ENCODE measurements around the gene MC2R.

MC2R gene

DNA sequence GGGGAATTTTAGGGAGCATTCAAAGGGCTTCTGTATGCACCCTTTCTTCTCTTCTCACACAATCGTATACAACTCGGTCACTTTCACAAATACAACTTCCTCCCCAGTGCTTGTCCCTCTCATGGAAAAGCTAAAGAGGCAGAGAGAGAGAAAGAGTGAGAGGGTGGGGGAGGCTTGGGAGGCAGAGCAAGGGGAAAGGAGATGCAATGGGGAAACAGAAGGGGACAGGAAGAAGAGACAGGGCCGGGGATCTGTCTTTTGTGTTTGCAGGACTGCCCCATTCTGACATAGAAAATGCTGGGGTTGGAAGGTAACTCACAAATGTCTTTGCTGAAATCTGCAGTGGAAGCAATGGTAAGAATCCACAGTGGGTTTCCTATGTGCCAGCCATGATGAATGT is 2.1 kb upstream of the MC2R start:
- no peak overlapping the region for H3K27ac ChIP-seq (ENCODE audit: insufficient read depth, low read depth, low read length, poor library complexity, severe bottlenecking)
- no peak overlapping the region for H3K4me3 ChIP-seq (ENCODE audit: insufficient read depth, low read depth, low read length)
- H3K27me3 ChIP-seq (ENCODE audit: control insufficient read depth, insufficient read depth, low read length, poor library complexity, severe bottlenecking), result no peaks in the 10 kb centered on the region
- H3K9me3 ChIP-seq (ENCODE audit: control insufficient read depth, low read length), result no peaks in the 10 kb centered on the region
- H3K36me3 ChIP-seq (ENCODE audit: control insufficient read depth, insufficient read depth, low read length), result no peaks in the 10 kb centered on the region
- WGBS, 2 experiments, result 94 to 95% methylated on average over 1 to 2 of the region's 3 CpGs
- H3K4me1 ChIP-seq (ENCODE audit: control insufficient read depth, insufficient read depth, low read length), result no peaks in the 10 kb centered on the region

DNA sequence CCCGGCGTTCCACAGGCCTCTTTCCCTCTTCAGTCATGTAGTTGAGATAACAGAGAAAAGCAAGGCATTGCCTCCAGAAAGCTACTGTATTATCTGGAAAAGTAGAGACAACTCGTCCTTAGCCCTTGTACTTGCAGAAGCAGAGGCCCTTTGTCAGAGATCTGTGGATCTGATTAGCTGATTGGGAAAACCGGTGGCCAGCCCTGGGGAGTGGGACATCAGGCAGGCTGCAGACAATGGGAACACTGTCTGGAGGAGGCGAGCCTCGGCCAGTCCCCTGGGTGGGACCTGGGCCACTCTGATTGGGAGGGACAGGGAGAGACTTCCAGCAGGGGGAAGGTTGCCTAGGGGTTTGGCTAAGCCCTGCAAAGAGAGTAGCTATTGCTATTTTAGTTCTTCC is 1.2 kb upstream of the MC2R start:
- H3K4me3 ChIP-seq (ENCODE audit: insufficient read depth, low read depth, low read length), result no peak overlapping the region
- no peak overlapping the region for H3K27ac ChIP-seq (ENCODE audit: insufficient read depth, low read depth, low read length, poor library complexity, severe bottlenecking)
- no peaks in the 10 kb centered on the region for H3K27me3 ChIP-seq (ENCODE audit: control insufficient read depth, insufficient read depth, low read length, poor library complexity, severe bottlenecking)
- WGBS, 2 experiments, result 82% methylated on average over 6 of the region's 6 CpGs
- no peaks in the 10 kb centered on the region for H3K36me3 ChIP-seq (ENCODE audit: control insufficient read depth, insufficient read depth, low read length)
- H3K4me1 ChIP-seq (ENCODE audit: control insufficient read depth, insufficient read depth, low read length), result no peaks in the 10 kb centered on the region
- H3K9me3 ChIP-seq (ENCODE audit: control insufficient read depth, low read length), result no peaks in the 10 kb centered on the region

- no peaks in the 10 kb centered on the region for H3K36me3 ChIP-seq (ENCODE audit: control insufficient read depth, insufficient read depth, low read length)
- WGBS, 2 experiments, result 91 to 93% methylated on average over 7 of the region's 7 CpGs
- H3K27me3 ChIP-seq (ENCODE audit: control insufficient read depth, insufficient read depth, low read length, poor library complexity, severe bottlenecking), result no peaks in the 10 kb centered on the region
- H3K9me3 ChIP-seq (ENCODE audit: control insufficient read depth, low read length), result no peaks in the 10 kb centered on the region
- H3K4me1 ChIP-seq (ENCODE audit: control insufficient read depth, insufficient read depth, low read length), result no peaks in the 10 kb centered on the region
- no peak overlapping the region for H3K4me3 ChIP-seq (ENCODE audit: insufficient read depth, low read depth, low read length)
- H3K27ac ChIP-seq (ENCODE audit: insufficient read depth, low read depth, low read length, poor library complexity, severe bottlenecking), result no peak overlapping the region
These were observed 677 bp upstream of the MC2R start for GRCh38 chr18:13915995-13916431.

DNA sequence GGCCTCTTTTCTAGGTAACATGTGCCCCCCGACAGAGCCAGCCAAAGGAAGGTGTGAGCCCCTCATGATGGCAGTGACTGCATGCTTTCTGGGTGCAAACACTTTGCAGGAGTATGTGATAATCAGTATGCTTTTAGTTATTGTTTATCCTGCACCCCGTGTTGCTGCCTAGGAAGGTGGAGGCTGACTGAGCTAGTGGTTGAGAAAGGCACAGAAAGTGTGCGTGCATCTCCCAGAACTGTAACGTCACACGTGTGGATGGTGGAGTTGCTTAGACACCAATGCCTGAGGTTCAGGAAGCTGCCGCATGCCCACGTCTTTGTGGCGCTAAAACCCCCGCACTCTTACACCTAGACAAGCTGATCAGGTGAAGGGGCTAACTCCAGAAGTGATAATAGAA is 580 bp downstream of the MC2R start:
- H3K4me1 ChIP-seq (ENCODE audit: control insufficient read depth, insufficient read depth, low read length), result no peaks in the 10 kb centered on the region
- no peaks in the 10 kb centered on the region for H3K27me3 ChIP-seq (ENCODE audit: control insufficient read depth, insufficient read depth, low read length, poor library complexity, severe bottlenecking)
- 88 to 93% methylated on average over 9 of the region's 9 CpGs for WGBS, 2 experiments
- H3K4me3 ChIP-seq (ENCODE audit: insufficient read depth, low read depth, low read length), result no peak overlapping the region
- no peaks in the 10 kb centered on the region for H3K36me3 ChIP-seq (ENCODE audit: control insufficient read depth, insufficient read depth, low read length)
- no peak overlapping the region for H3K27ac ChIP-seq (ENCODE audit: insufficient read depth, low read depth, low read length, poor library complexity, severe bottlenecking)
- no peaks in the 10 kb centered on the region for H3K9me3 ChIP-seq (ENCODE audit: control insufficient read depth, low read length)

- Histone ChIP-seq H3K36me3 (ENCODE audit: control insufficient read depth, insufficient read depth, low read length) (no peaks in the 10 kb centered on the region), H3K27ac (ENCODE audit: insufficient read depth, low read depth, low read length, poor library complexity, severe bottlenecking) (no peak overlapping the region), H3K9me3 (ENCODE audit: control insufficient read depth, low read length) (no peaks in the 10 kb centered on the region), H3K4me1 (ENCODE audit: control insufficient read depth, insufficient read depth, low read length) (no peaks in the 10 kb centered on the region), H3K4me3 (ENCODE audit: insufficient read depth, low read depth, low read length) (no peak overlapping the region), H3K27me3 (ENCODE audit: control insufficient read depth, insufficient read depth, low read length, poor library complexity, severe bottlenecking) (no peaks in the 10 kb centered on the region)
- WGBS, 2 experiments, result 97% methylated on average over 10 of the region's 10 CpGs
These were observed 1.2 kb downstream of the MC2R start for GRCh38 chr18:13914170-13914569.

DNA sequence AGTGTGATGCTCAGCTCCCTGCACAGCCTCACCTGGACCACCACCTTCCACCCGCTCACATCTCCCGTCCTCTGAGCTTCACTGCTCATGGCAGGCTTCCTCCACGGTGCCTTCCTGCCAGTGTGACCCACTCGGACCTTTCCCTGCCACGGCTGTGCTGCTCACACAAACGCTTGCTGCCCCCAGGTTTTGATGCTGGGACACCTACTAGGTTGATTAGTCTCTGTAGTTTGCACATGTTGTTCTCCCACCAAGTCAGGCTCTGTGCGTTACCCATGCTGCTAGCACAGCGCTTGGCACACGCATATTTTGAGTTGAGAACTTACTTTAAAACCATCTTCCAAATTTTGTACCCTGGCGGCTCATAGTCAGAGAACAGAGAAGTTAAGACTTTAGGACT is 2.1 kb downstream of the MC2R start:
- 84 to 86% methylated on average over 10 of the region's 10 CpGs for WGBS, 2 experiments
- Histone ChIP-seq H3K27me3 (ENCODE audit: control insufficient read depth, insufficient read depth, low read length, poor library complexity, severe bottlenecking) (no peaks in the 10 kb centered on the region), H3K4me1 (ENCODE audit: control insufficient read depth, insufficient read depth, low read length) (no peaks in the 10 kb centered on the region), H3K36me3 (ENCODE audit: control insufficient read depth, insufficient read depth, low read length) (no peaks in the 10 kb centered on the region), H3K9me3 (ENCODE audit: control insufficient read depth, low read length) (no peaks in the 10 kb centered on the region), H3K4me3 (ENCODE audit: insufficient read depth, low read depth, low read length) (no peak overlapping the region), H3K27ac (ENCODE audit: insufficient read depth, low read depth, low read length, poor library complexity, severe bottlenecking) (no peak overlapping the region)

- no peaks in the 10 kb centered on the region for H3K9me3 ChIP-seq (ENCODE audit: control insufficient read depth, low read length)
- H3K4me3 ChIP-seq (ENCODE audit: insufficient read depth, low read depth, low read length), result no peak overlapping the region
- no peaks in the 10 kb centered on the region for H3K4me1 ChIP-seq (ENCODE audit: control insufficient read depth, insufficient read depth, low read length)
- H3K27me3 ChIP-seq (ENCODE audit: control insufficient read depth, insufficient read depth, low read length, poor library complexity, severe bottlenecking), result no peaks in the 10 kb centered on the region
- WGBS, 2 experiments, result 89 to 93% methylated on average over 9 of the region's 9 CpGs
- H3K36me3 ChIP-seq (ENCODE audit: control insufficient read depth, insufficient read depth, low read length), result no peaks in the 10 kb centered on the region
- no peak overlapping the region for H3K27ac ChIP-seq (ENCODE audit: insufficient read depth, low read depth, low read length, poor library complexity, severe bottlenecking)
These were observed 2.7 kb downstream of the MC2R start for GRCh38 chr18:13912601-13913000.

DNA sequence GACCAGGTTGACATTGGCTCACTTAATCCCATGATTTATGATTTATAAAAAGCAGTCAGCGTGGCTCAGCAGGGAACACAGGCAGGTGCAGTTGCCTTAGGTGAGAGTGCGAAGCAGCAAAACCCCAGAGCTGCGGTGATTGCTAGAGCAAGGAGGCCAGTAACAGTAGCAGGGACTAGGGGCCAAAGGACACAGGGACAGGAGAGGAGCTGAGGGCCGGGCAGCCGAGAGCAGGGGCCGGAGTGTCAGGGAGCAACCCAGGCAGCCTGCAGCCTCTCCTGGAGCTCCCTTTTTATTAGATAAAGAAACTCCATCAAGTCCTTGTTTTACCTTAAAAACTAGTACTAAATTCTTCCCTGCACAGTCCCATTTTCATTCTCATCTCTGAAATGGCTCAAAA is 4.3 kb downstream of the MC2R start:
- H3K27ac ChIP-seq (ENCODE audit: insufficient read depth, low read depth, low read length, poor library complexity, severe bottlenecking), result no peak overlapping the region
- no peaks in the 10 kb centered on the region for H3K9me3 ChIP-seq (ENCODE audit: control insufficient read depth, low read length)
- no peak overlapping the region for H3K4me3 ChIP-seq (ENCODE audit: insufficient read depth, low read depth, low read length)
- H3K4me1 ChIP-seq (ENCODE audit: control insufficient read depth, insufficient read depth, low read length), result no peaks in the 10 kb centered on the region
- 84 to 85% methylated on average over 6 of the region's 6 CpGs for WGBS, 2 experiments
- no peaks in the 10 kb centered on the region for H3K36me3 ChIP-seq (ENCODE audit: control insufficient read depth, insufficient read depth, low read length)
- H3K27me3 ChIP-seq (ENCODE audit: control insufficient read depth, insufficient read depth, low read length, poor library complexity, severe bottlenecking), result no peaks in the 10 kb centered on the region

DNA sequence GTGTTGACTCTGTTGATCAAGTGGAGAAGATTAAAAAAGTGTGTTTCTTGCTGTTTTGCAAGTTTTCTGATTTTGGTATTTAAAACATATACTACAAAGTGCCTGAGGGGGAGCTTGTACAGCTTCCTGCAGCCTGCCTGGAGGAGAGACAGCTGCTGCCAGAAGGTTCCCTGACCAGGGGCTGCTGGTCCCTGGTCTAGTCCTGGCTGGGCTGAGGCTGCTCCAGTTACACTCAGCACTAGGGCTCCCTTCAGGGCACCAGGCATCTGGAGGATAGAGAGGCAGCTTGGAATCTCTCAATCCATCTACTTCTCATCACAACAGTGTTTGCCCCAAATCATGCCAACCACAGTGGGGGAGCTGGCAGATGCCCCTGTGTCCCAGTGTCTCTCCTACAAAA is 4.8 kb downstream of the MC2R start:
- Histone ChIP-seq H3K27me3 (ENCODE audit: control insufficient read depth, insufficient read depth, low read length, poor library complexity, severe bottlenecking) (no peaks in the 10 kb centered on the region), H3K4me3 (ENCODE audit: insufficient read depth, low read depth, low read length) (no peak overlapping the region), H3K36me3 (ENCODE audit: control insufficient read depth, insufficient read depth, low read length) (no peaks in the 10 kb centered on the region), H3K9me3 (ENCODE audit: control insufficient read depth, low read length) (no peaks in the 10 kb centered on the region), H3K4me1 (ENCODE audit: control insufficient read depth, insufficient read depth, low read length) (no peaks in the 10 kb centered on the region), H3K27ac (ENCODE audit: insufficient read depth, low read depth, low read length, poor library complexity, severe bottlenecking) (no peak overlapping the region)

- Histone ChIP-seq H3K27ac (ENCODE audit: insufficient read depth, low read depth, low read length, poor library complexity, severe bottlenecking) (no peak overlapping the region), H3K9me3 (ENCODE audit: control insufficient read depth, low read length) (no peaks in the 10 kb centered on the region), H3K4me1 (ENCODE audit: control insufficient read depth, insufficient read depth, low read length) (no peaks in the 10 kb centered on the region), H3K27me3 (ENCODE audit: control insufficient read depth, insufficient read depth, low read length, poor library complexity, severe bottlenecking) (no peaks in the 10 kb centered on the region), H3K4me3 (ENCODE audit: insufficient read depth, low read depth, low read length) (no peak overlapping the region), H3K36me3 (ENCODE audit: control insufficient read depth, insufficient read depth, low read length) (no peaks in the 10 kb centered on the region)
- WGBS, 2 experiments, result 92 to 93% methylated on average over 4 of the region's 4 CpGs
These were observed 6.0 kb downstream of the MC2R start for GRCh38 chr18:13909141-13909940.

DNA sequence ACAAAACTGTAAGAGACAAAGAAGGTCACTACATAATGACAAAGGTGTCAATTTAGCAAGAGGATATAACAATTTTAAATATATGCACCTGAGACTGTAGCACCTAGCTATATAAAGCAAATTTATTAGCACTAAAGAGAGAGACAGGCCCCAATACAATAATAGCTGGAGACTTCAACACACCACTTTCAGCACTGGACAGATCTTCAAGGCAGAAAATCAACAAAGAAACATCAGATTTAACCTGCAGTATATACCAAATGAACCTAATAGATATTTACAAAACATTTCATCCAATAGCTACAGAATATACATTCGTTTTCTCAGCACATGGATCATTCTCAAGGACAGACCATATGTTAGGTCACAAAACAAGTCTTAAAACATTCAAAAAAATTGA is 14.7 kb downstream of the MC2R start:
- Histone ChIP-seq H3K4me3 (ENCODE audit: insufficient read depth, low read depth, low read length) (no peak overlapping the region), H3K4me1 (ENCODE audit: control insufficient read depth, insufficient read depth, low read length) (no peaks in the 10 kb centered on the region), H3K27me3 (ENCODE audit: control insufficient read depth, insufficient read depth, low read length, poor library complexity, severe bottlenecking) (no peaks in the 10 kb centered on the region), H3K27ac (ENCODE audit: insufficient read depth, low read depth, low read length, poor library complexity, severe bottlenecking) (no peak overlapping the region), H3K36me3 (ENCODE audit: control insufficient read depth, insufficient read depth, low read length) (no peaks in the 10 kb centered on the region), H3K9me3 (ENCODE audit: control insufficient read depth, low read length) (no peaks in the 10 kb centered on the region)
- 58 to 67% methylated on average over 1 of the region's 1 CpG for WGBS, 2 experiments
